Activated T-cell treated with anti-CD3 and anti-CD28 coated beads for 24 hours (primary cell): ENCODE results near the gene SLC12A8.

Experiments used
- DNase-seq: peaks from one replicate; pipeline ENCODE4 v3.0.0-alpha.2; 2020; ENCODE audit warnings: low read depth

SLC12A8 gene

GRCh38 chr3:125154110-125154509 is 58.4 kb downstream of the SLC12A8 start:
- DNase-seq = no peak

DNA sequence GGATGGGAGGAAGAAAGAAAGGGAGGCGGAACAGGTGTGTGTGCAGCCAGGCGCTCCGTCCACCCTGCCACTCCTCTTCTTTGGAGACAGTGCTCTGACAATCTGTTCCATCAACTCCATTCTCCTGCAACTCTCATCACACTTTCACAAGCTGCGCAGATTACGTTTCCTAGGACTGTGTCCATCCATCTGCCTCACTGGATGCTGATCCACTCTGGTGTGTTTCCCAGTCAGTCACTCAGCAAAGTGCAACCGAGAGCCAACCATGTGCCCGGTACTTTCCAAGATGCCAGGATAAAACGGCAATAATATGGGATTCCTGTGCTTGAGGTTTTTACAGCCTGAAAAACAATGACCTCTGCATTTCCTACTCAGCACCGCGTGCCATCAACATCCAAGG is 59.6 kb downstream of the SLC12A8 start:
- DNase-seq = no peak

GRCh38 chr3:125151916-125152315 is 60.6 kb downstream of the SLC12A8 start:
- no peak for DNase-seq

DNA sequence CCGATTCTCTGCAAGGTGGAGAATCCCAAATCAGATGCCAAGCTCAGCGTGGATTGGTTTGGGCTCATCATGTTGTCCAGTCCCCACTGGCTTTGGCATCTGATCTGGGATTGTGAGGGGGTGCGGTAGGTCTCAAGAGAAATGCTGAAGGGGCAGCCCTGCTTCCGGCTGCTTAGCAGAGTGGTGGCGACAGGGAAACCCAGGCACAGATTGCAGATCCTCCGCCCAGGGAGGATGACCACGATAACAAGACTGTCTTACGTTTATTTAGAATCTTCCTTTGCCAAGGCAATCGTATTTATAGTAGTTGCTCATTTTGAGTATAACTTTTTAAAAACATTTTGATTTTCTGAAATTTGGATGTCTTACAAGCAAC is 61.1 kb downstream of the SLC12A8 start:
- DNase-seq = no peak

DNA sequence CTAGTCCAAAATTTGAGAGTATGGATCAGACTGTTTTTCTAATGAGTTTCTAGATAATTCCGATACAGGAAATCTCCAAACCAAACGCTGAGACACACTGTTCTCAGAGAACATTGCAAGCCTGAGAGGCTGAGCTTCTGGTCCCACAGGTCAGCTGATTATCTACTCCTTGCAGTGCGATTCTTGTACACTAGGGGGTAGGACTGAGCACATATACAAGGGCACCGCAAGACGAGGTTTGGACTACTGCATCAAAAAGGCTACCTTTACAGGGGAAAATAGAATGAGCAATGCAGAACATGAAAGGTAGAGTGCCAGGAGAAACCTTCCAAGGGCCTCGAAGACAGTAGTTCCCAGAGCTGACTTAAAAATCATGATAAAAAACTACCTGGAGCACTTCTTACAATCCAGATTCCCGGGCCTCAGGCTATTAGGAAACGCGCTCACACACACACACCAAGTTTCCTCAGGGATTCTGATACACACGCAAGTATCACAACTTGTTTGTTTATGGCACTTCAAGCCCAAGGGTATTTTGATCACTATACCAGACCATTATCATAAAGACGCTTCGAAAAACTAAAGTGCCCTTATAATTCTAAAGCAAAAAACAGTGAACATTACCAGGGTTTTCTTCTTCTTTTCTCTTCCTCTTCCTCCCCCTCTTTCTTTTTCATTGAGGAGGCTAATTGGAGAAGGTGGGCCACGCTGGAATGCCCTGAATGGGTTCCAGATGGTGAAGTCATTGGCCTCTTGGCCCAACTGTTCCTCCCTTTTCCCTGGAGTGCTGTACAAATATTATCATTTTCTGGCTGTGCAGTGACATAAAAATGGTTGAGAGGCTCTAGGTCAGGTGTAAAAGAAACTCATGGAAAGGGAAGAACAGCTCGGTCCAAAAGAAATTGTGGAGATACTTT is 61.8 kb downstream of the SLC12A8 start:
- peak; percentile 55 for DNase-seq

- no peak for DNase-seq
Measured at GRCh38 chr3:125149462-125149861, 63.1 kb downstream of the SLC12A8 start.

DNA sequence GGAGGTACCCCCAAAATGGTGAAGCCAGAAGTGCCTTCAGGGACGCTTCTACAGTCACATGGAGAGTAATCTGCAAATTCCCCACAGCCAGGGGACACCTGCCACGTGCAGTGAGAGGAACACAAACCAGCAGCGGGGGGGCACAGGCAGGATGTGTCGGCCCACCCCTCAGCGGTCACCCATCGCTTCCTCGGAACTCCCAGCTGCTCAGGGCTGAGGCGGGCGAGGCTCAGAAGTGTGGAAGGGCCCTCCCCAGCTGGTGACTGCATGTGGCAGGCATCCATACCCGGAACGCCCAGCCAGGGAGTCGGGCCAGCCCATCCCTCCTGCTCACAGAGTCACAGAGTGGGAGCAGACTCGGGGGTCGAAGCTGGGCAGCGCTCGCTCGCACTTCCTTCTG is 63.7 kb downstream of the SLC12A8 start:
- DNase-seq = no peak

GRCh38 chr3:125148016-125148812 is 64.3 kb downstream of the SLC12A8 start:
- DNase-seq = no peak

GRCh38 chr3:125147491-125147820 is 65.1 kb downstream of the SLC12A8 start:
- no peak for DNase-seq

DNA sequence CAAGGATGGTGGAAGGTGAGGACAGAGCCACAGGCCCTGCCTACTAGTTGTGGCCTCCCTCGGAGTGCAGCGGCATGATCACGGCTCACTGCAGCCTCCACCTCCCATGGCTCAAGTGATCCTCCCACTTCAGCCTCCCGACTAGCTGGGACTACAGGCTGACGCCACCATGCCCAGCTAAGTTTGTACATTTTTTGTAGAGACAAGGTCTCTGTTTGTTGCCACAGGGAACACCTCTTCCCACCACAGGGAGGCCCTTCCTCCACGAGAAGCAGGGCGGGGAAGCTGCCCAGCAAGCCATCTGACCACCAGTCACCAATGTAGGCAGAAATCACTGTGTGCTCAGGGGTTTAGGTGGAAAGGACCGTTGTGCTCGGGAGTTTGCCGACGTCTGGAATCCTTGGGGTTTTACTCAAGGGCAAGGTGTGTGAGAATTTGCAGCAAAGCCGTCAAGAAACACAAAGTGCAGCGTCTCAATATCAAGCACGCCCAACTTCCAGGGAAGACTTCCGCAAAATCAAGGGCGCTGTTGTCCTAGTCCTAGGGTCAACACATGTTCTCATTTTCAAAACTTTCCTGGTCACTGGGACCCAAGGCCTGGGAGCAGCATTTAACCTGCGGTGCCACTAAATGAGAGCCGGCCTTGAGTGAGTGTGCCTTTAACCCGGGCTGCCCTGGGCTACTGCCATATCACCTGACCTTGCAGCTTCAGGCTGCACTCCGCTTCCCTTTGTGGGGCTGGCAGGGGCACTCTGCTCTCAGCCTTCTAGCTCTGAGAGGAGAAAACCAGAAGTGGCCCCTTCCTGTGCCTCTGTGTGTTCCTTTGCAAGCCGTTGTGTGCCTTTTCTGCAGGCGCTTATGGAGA is 65.7 kb downstream of the SLC12A8 start:
- no peak for DNase-seq

DNA sequence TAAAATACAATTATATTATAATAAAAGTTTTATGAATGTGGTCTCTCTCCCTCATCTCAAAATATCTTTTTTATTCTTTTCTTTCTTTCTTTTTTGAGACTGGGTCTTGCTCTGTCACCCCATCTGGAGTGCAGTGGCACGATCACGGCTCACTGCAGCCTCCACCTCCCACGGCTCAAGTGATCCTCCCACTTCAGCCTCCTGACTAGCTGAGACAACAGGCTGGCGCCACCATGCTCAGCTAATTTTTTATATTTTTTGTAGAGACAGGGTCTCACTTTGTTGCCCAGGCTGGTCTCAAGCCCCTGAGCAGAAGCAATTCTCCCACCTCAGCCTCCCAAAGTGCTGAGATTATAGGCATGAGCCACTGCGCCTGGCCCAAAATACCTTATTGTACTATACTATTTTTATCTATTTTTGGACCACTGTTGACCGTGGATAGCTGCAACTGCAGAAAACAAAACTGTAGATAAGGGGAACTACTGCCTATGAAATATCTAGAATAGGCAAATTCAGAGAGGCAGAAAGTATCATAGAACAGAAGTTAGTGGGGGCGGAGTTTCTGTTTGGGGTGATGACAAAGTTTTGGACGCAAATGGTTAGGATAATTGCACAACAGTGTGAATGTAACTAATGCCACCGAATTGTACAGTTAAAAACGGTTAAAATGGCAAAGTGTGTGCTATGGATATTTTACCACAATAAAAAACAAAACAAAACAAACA is 66.6 kb downstream of the SLC12A8 start:
- DNase-seq = no peak

DNA sequence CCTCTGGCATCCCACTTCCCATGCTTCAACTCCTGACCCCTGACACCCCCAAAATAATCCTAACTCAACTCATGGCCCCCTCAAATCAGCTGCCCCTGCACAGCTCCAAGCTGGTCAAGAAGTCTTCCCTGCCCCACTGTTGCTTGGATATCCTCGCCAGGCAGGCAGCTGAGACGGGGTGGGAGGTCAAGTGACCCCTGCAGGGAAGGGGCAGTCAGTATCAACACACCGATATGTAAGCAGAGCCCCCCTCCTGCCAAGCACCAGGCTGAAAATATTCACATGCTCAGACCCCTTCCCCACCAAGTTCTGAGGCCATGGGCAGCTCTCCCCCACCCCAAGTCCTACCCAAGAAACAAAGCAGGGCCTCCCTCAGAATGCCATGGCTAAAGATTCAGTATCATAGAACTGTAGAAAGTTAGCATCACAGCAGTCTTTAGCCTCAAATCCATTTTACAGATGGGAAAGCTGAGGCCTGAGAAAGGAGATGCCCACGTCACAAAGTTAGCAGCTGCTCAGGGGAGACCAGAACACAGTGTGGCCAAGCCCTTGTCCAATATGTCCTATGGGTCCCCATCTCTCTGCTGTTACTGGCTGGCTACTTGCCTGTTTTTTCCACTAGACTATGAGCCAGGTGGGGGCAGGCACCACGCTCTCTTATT is 67.8 kb downstream of the SLC12A8 start:
- DNase-seq = no peak

GRCh38 chr3:125143982-125144652 is 68.4 kb downstream of the SLC12A8 start:
- DNase-seq = no peak

- no peak for DNase-seq
Measured at GRCh38 chr3:125143538-125143937, 69.0 kb downstream of the SLC12A8 start.

DNA sequence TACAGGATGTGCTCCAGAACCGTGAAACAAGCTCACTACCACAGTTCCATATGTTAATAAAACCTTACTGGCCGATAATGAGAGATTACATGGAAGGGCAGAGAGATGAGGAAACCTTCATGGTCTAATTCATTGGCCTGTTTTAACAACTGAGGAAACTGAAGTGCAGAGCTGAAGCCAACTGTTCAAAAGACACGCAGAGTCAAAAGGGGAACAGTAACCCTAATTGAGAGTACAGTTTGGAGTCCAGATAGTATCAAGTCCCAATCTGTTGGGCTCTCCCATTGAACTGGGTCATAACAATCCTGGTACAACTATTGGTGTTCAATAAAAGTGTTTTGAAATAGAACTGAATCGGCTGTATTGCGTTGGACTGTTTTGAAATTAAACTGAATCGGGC is 69.6 kb downstream of the SLC12A8 start:
- no peak for DNase-seq

DNA sequence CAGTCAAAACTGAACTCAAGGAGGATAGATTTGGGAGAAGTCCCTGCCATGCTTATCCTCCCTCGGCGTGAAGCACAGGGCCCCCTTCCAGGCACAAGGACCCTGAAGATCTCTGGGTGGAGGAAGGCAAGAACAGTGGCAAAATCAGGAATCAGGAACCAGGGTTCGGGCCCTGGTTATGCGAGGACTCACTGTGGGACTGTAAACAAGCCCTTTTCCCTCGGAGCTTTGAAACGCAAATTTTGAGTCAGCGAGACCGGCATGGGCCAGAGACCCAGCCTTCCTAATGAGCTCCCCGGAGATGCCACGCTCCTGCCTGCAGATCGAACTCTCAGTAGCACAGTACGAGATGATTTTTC is 70.1 kb downstream of the SLC12A8 start:
- no peak for DNase-seq

DNA sequence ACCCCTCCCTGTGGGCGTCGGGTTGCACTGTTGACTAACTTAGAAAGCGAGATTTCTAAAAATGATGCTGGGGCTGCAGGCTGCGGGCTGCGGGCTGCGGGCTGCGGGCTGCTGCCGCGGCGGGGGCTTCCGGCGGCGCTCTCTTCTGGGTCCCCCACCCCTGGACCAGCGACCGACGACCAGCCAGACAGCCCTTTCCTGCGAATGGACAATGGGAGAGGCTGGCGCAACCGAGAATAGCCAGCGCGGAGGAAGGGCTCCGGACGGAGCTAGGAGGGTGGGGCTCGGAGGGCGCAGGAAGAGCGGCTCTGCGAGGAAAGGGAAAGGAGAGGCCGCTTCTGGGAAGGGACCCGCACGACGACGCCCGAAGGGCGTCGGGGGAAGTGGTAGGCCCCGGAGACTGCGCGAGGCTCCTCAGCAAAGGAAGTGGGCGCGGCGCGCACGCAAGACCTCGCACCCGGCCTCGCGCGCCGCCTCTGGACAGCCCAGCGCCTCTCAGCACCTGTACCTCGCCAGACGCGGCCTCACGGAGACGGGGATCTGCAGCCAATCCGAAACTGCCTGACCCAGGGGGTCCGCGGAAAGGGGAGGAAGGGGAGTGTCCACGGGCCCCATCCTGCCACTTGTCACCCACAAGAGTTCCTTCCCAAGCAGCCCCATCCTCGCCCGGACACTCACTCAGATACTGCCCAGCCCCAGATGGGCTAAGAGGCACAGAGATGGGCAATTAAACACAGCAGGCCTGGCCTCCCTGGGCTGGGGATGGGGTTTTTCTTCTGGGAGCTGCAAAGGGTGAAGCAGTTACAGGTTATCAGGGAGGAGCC is 70.7 kb downstream of the SLC12A8 start:
- peak; percentile 58 for DNase-seq

DNA sequence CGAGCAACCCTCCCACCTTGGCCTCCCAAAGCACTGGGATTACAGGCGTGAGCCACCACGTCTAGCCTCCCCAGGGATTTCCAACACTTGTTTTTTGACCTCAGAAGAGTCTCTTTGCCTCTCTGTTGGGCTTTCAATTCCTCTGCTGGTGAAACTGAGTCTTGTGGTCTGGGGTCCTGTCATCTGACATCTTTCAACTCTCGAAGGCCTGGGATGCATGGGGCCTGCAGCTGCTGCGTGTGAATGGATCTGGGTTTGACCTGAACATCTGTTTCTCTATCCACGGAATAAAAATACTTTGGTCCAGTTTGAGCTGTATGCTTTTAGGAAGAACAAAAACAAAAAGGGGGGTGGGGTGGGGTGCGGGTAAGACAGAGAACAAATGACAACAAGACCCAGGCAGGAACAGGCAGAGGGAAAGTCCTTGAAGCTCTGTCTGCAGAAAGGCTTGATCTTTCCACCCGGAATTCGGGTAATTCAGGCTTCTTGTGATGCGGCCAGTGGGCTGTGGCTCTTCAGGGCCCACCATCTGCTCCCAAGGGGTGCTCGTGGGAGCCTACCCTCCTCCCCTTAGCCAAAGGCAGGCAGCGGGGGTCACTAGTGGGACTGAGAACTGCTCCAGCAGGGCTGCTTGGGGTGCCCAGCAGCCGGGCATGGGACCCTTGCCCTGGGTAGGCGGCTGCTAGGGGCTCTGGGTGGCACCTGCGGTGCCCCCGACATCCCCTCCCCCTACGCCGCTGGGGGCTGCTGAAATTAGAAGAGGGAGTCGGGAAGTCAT is 71.5 kb downstream of the SLC12A8 start:
- DNase-seq = no peak
